Raji (cell line): ENCODE data around the gene PSMC3.
A peak's percentile ranks its signal among the peaks of the same experiment; 100 is the strongest.

Source experiments
- POLR2A ChIP-seq: IDR thresholded peaks from 2 replicates; pipeline ENCODE4 v1.6.1; 2011; ENCODE audit warnings: low read depth, low read length, control low read depth; ENCODE audit not compliant: insufficient read depth

The PSMC3 gene

DNA sequence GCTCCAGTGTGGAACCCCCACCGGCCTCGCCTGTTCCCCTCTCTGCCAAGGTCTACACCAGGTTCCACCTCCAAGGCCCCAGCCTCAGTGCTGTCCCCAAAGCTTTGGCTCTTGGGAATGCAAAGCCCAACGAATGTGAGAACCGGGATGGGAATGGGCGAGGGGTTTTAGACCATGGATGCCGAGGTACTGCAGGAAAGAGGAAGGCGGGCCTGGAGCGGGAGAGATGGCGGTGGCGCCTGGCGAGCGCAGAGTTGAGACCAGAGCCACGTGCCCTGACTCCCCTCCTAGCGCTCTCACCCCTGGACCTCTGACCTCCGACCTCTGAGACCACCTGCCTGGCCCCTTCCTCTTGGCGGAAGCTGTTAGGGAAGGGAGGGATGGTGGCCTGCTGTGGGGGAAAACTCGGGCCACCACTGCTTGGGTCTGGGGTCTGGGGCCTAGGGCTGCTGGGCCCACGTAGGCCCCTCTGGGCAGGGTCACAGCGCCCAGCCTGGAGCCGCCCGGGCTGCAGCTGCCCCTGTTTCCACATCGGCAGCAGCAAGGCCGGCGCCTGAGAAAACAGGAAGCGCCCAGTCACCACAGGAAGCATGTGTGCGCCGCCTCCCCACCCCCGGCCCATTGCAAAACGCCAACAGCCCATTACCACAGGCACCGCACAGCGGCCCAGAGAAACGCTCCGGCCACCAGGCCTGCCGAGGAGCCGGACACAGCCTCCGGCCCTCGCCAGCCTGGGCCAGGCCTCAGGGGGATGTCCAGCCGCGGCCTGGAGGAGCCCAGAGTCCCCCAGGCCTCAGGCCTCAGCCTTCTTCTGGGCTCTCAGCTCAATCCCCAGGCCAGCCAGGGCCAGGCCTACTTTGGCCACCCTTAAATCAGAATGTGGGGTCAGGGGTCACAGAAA, 31.7 kb downstream of the PSMC3 start:
- TF ChIP-seq POLR2A: peak; percentile 72

DNA sequence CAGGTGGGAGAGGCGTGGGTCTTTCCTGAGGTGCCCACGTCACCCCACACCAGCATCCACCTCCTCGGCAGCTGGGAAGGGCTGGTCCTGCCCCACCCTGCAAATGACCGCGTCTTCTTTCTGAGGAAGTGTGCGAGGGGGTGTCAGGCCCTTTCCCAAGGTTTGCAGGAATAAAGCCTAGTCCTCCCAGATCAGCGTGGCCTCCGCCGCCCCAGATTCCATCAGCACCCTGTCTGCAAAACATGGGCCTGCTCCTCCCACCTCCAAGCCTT, 32.3 kb downstream of the PSMC3 start:
- TF ChIP-seq POLR2A: no peak

DNA sequence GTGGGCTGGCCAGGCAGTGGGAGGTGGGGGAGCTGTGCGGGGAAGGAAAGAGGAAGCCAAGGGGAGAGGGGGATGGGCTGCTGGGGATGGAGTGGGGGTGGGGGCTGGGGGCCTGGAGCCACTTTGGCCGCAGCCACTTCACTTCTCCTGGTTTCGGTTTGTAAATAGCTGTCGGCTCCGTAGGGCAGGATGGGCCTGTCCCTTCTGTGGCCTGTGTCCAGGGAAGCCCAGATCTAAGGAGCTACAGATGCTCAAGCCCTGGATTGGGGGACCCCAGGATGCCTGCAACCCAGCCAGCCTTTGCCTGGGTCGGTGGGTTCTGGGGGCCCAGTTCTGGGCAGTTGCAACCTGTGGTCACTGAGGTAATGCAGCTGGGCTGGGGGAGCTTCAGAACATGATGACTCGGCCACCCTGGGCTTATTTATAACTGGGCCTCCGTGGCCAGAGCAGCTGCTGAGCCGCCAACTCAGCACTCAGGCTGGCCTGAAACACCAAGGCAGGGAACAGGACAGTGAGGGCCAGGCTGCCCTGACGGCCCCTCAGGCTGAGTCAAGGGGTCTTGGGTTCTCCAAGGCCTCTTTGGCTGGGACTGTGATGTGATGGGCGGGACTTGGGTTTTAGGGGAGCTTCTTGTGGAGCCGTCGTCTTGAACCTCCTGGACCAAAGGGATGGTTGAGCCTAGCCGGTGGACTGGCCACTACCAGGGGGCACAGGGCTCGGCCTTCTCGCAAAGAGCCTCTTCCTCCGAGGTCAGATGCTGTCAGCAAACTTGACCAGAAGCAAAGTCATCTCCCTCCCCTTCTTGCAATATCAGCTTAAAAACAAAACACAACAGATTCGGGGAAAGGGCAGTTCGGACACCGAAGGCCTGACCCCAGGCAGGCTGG, 32.8 kb downstream of the PSMC3 start:
- TF ChIP-seq POLR2A: no peak

DNA sequence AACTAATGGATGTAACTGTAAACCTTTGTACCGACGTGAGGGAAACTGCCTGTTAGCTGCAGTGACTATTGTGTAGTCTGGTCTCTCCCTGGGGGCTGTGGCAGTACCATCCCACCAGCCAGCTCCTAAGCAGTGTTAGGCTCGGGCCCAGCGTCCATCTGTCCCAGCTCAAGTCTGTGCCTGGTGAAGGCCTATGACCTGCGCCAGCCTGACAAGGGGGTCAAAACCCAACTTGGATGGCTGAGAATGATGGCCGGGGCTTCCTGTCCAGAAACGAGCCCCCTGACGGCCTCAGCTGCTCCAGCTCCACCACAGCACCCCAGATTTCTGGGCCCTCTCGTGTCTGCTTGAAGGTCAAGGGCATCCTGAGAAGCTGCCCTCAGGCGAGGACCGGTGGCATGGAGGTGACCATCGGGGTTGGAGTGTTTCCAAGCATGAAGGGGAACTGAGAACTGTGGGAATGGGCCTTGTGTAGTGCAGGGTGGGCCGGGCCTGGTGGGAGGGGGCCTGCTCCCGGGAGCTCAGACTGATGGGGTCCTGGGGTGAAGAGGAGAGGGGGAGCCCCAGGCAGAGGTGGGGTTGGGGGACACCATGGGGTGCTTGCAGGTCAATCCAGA, 33.6 kb downstream of the PSMC3 start:
- no peak for TF ChIP-seq POLR2A

DNA sequence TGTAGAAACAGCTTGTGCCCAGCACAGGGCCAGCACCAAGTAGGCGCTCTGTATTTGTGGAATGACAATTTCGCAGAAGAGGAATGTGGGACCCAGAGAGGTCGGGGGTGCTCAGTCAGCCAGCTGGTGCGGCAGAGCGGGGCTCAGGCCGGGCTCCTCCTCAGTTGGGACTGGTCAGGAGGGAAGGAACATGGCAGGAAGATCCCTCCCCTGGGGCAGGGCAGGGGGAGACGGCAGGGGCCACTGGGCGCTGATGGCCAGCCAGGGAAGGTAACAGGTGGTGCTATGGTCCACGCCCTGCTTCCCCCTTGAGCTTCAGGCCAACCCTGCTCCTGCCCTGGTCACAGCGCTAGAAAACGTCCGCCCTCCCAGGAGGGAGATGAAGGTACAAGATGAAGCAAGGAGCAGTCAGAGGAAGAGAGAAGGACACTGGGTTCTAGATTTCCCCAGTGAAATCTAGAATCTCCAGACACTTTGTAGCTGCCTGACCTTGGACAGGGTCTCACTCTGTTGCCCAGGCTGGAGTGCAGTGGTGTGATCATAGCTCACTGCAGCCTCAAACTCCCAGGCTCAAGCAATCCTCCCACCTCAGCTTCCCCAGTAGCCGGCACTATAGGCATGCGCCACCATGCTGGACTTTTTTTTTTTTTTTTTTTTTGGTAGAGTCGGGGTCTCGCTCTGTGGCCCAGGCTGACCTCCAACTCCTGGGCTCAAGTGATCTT, 34.4 kb downstream of the PSMC3 start:
- TF ChIP-seq POLR2A: no peak

DNA sequence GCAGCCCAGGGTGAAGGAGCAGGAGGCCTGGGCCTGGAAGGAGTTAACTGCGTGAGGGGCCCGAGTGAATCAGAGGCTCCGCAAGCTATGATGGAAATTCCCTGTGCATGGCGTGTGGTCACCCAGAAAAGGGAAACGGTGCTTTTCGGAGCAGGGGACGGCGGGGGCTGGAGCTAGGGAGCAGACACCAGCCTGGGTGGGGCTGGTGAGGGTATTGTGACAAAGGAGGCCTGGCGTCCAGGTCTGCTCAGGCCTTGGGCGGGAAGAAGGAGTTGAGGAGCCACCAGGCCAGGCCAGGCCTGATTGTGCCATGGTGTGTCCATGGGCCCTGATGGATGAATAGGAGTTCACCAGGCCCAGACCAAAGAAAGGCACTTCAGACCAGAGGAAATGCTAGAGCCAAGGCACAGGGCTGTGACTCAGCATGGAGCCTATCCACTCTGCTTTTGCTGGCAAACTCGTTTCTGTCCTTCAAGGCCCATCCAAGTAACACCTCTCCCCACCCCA, 35.1 kb downstream of the PSMC3 start:
- TF ChIP-seq POLR2A: no peak

DNA sequence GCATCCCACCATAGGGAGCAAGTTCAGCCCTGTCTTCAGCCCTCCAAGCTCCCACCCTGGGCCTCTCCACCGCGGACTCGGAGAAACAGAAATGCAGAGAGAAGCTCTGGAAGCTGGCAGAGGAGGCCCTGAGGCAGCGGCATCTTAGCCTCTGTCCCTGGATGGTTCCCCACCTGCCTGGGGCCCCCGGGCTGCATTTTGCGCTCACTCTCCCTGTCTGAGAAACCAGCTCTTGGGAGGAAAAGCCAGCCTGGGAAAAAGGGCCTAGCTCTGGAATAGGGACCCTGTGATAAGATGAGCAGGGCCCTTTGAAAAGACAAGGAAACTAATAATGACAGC, 35.8 kb downstream of the PSMC3 start:
- no peak for TF ChIP-seq POLR2A

DNA sequence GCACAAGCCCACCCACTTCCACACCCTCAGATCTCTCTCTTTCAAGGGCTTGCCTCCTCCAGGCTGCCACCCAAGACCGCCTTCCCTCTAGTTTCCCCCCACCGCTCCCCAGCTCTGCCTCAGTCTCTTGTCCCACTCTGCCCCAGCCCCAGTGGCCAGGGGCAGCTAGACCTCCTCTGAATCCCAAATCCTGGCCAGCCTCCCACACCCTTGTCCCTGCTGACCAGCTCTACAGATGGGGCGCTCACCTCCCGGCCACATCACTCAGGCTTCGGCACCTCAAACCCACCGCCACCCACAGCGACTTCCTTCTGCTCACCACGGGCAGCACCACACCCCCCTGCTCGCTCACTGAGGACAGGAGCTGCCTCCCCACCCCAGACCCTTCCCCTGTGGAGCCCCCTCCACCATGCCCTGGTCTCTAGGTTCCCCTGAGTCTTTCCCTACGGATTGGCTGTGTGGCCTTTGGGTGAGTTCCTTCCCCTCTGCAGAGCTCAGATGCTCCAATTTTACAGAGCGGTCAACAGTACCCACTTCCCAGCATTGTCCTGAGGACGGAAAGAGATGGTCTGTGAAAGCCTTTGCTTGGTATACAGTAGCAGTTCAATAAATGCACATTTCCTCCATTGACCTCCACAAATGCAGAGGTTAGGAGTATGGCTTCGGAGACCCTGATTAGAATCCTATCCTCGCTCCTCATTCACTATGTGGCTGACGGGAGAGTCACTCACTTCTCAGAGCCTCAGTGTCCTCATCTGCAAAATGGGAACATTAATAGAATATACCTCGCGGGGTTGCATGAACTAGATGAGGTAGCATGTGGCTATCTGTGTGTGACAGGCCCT, 36.4 kb downstream of the PSMC3 start:
- no peak for TF ChIP-seq POLR2A

DNA sequence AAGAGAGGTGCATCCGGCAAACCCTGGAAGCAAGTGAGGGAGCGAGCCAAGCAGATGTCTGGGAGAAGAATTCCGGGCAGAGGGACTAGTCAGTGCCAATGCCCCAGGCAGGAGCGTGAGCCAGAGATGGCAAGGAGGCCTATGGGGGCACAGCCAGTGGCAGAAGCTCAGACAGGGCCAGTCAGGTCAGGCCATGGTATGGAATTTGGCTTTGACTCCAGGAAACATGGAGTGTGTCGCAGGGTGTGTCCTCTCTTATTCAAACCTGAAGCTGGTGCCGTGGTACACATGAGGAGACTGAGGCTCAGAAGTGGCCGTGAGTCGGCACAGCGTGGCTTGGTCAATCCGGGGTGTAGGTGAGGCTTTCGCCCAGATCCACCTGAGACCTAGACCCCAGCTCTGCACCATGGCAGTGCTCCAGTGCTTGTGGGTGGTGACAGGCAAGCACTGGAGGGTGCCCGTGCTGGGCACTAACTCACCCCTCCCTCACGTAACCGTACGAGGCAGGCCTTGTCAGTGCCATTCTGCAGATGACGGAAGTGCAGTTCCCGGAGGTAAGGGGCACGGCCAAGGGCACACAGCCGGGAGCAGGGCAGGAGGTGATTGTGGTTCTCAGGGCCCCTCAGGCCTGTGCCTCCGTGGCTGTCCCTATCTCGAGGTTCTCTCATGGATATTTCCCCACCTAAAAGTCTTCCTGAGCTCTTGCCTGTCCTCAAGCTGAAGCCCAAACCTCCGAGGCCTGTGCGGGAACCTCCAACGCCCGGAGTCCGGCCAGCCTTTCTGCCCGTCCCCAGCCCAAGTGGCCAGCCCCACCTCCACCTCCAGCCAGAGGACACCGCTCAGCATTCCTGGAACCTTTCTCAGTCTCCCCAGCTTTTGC, 37.3 kb downstream of the PSMC3 start:
- TF ChIP-seq POLR2A: no peak

DNA sequence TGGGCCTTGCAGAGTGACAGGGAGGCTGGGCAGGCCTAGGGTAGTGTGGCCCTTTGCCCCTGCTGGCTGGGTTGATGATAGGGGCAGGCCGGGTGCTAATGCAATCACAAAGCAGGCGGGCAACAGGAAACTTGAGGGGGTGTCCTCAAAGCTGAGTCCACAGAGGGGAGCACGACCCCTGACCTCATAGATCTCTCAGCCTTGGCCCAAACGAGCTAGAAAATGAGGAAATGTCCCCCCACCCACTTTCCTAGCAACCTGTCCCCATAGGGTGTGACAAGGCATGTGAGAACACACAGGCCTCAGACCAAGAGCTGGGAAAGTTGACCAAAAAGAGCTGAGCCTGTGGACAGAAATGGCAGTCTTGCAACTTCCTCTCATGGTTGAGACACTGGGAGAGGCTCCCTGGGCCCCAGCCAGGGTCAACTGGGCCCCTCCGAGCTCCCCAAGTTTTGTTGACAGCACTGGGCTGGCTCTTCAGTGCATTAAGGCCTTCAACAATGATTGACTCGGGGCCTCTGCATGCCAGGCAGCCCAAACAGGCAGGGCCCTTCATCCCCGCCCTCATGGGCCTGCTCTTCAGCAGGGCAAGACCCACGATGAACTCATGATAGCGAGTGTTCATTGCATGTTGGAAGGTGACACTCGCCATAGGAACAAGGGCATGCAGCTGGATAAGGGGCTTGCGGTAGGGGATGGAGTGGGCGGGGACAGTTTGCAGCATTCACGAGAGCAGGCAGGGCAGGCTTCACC, 38.1 kb downstream of the PSMC3 start:
- no peak for TF ChIP-seq POLR2A

DNA sequence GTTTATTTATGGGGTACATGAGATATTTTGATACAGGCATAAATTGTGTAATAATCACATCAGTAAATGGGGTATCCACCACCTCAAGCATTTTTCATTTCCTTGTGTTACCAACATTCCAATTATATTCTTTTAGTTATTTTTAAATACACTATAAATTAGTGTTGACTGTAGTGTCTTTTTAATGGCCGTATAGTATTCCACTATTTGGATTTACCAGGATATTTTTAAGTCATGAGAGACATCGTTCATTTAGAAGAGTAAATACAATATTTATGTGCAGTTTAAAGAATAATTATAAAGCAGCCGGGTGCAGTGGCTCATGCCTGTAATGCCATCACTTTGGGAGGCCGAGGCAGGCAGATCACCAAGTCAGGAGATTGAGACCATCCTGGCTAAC, 41.7 kb downstream of the PSMC3 start:
- no peak for TF ChIP-seq POLR2A

DNA sequence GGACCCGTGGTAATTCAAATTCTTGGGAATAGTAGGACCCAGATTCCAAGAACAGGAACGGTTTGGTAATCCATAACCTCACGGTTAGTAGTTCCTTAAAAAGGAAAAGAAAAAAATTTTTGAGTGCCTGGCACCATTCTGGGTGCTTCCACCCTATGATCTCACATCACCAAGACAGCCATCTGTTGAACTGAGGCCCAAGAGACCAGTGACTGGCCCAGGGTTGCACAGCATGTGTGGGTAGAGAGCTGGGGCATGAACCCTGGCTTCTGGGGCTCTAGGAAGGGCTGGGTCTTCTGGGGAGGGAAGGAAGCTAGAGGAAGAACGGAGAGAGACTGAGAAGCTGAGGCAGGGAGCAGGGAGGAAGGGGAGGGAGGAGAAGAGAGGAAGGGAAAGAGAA, 43.2 kb downstream of the PSMC3 start:
- no peak for TF ChIP-seq POLR2A

DNA sequence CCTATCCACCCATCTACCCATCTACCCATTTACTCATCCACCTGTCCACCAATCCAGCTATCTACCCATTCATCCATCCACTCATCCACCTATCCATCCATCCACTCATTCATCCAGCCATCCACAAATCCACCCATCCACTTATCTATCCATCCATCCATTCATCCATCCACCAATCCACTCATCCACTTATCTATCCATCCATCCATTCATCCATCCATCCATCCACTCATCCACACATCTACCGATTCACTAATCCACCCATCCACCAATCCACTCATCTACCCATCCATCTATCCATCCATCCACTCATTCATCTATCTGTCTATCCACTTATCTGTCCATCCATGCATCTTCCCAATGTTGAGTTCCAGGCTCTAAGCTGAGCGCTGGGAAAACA, 46.2 kb downstream of the PSMC3 start:
- no peak for TF ChIP-seq POLR2A
